Measurements from ENCODE around the gene FAM110D.

FAM110D gene

DNA sequence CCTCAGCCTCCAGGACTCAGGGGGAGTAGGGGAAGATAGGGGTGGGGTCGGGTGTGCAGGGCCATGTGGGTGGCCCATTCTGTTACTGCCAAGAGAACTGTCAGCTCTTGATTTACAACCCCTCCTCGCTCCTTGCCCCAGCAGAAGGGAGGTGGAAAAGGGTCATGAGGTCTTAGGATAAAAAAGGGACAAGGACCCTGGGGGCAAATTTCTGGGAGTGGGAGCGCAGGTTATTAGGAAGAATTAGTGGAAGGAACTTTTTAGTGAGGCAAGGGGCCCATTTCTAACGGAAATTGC is 812 bp downstream of the FAM110D start:
- DNase-seq (ENCODE audit: low read depth, low spot score): no peak
- ChIA-PET CTCF (interaction anchor here (0.9 kb wide), 1 partner anchor 14 kb away, joined by 4 read pairs; no protein-coding TSS in a partner anchor), POLR2A (no interaction called here)
- no peak overlapping the region for H3K4me3 ChIP-seq (ENCODE audit: low read depth, low read length)
- TF ChIP-seq, protein P1, sequence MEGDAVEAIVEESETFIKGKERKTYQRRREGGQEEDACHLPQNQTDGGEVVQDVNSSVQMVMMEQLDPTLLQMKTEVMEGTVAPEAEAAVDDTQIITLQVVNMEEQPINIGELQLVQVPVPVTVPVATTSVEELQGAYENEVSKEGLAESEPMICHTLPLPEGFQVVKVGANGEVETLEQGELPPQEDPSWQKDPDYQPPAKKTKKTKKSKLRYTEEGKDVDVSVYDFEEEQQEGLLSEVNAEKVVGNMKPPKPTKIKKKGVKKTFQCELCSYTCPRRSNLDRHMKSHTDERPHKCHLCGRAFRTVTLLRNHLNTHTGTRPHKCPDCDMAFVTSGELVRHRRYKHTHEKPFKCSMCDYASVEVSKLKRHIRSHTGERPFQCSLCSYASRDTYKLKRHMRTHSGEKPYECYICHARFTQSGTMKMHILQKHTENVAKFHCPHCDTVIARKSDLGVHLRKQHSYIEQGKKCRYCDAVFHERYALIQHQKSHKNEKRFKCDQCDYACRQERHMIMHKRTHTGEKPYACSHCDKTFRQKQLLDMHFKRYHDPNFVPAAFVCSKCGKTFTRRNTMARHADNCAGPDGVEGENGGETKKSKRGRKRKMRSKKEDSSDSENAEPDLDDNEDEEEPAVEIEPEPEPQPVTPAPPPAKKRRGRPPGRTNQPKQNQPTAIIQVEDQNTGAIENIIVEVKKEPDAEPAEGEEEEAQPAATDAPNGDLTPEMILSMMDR (IDR thresholded peaks at IDR 0.05; ENCODE audit: insufficient read depth, low read length, missing control alignments): no peak

DNA sequence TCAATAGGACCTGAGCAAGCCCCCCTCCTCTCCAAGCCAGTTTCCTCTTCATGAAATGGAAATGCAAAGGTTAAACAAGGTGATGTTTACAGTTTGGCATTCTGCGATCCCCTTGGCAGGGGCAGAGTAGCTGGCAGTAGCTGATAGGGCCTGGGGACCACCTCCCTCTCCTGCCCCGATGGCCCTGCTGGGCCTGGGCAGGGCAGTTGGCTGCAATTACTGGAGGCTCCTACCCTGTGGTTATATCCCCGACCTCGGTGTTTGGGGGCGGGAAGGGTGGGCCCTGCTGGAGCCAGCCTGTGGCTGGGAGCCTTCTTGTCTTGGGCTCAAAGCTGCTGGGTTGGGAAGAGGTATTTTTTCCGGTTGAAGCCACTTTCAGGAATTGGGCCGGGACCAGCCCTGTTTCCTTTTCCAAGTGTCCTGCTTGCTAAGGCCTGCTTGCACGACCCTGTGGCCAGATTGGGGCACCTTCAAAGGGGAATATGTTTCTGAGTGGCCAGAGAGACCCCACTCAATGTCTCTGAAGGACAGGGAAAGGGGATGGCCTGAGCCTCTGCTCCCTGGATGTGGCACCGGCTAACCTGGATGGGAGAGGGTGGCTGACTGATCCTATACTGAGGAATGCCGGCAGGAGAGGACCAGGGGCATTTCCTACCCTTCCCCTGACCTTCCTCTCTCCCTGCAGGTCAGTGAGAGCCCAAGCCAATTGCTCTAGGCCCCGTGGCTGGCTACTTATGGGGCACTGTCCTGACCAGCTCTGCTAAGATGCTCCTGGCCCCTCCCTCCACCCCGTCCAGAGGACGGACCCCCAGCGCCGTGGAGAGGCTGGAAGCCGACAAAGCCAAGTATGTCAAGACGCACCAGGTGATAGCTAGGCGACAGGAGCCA is 1.9 kb downstream of the FAM110D start:
- ChIA-PET POLR2A (no interaction called here), CTCF (interaction anchor here (0.9 to 4.0 kb wide), 5 partner anchors 9 to 256 kb away, joined by 3 to 22 read pairs (median 5); partner anchors contain the start of gene ZNF593)
- DNase-seq (ENCODE audit: low read depth, low spot score): no peak
- TF ChIP-seq, protein P1 (IDR thresholded peaks at IDR 0.05; ENCODE audit: insufficient read depth, low read length, missing control alignments): no peak
- H3K4me3 ChIP-seq (ENCODE audit: low read depth, low read length): peak overlapping the region; percentile 30

DNA sequence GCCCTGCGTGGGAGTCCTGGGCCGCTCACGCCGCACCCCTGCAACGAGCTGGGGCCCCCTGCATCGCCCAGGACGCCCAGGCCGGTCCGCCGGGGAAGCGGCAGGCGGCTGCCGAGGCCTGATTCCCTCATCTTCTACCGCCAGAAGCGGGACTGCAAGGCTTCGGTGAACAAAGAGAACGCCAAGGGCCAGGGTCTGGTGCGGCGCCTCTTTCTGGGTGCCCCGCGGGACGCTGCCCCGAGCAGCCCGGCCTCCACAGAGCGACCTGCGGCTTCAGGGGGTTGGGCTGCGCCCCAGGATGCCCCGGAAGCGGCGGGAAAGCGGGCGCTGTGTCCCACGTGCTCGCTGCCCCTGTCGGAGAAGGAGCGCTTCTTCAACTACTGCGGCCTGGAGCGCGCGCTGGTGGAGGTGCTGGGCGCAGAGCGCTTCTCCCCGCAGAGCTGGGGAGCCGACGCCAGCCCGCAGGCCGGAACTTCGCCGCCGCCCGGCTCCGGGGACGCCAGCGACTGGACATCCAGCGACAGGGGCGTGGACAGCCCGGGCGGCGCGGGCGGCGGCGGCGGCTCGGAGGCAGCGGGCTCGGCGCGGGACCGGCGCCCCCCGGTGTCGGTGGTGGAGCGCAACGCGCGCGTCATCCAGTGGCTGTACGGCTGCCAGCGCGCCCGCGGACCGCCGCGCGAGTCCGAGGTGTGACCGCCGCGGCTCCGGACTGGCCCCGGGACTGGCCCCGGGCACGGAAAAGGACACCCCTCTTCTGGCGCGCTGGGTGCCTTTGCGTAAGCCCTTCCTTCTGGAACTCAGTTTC is 2.7 kb downstream of the FAM110D start:
- DNase-seq (ENCODE audit: low read depth, low spot score): no peak
- peak overlapping the region; percentile 30 for H3K4me3 ChIP-seq (ENCODE audit: low read depth, low read length)
- TF ChIP-seq, protein P1 (IDR thresholded peaks at IDR 0.05; ENCODE audit: insufficient read depth, low read length, missing control alignments): peak; percentile 18
- POLR2A ChIA-PET: no interaction called here
- CTCF ChIA-PET: interaction anchor here (1.0 to 4.0 kb wide), 7 partner anchors 8 to 256 kb away, joined by 3 to 22 read pairs (median 5); partner anchors contain the start of gene ZNF593

DNA sequence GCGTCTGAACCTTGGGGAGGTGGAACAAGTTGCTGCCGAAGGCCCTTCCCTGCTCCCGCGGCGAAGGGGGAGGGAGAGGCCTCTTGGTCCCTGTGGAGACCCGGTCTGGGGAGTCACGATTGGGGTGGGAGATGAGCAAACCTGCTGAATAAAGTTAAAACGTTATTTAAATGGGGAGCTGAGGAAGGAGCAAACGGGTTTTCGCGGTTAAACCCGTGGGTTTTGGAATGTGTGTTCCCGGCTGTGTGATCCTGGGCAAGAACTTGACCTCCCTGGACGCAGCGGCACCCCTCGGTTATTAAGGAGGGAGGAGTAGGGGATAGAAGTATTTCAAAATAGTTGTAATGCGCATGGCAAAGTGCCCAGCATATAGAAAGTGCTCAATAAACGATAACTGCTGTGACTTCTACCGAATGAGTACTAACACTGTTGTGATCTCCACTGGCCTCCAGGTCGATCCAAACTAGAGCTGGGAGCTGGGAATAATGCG is 3.4 kb downstream of the FAM110D start:
- H3K4me3 ChIP-seq (ENCODE audit: low read depth, low read length): peak overlapping the region; percentile 30
- TF ChIP-seq, protein P1 (IDR thresholded peaks at IDR 0.05; ENCODE audit: insufficient read depth, low read length, missing control alignments): no peak
- ChIA-PET POLR2A (no interaction called here), CTCF (interaction anchor here (0.9 to 4.0 kb wide), 6 partner anchors 12 to 128 kb away, joined by 3 to 22 read pairs (median 5); no protein-coding TSS in a partner anchor)
- no peak for DNase-seq (ENCODE audit: low read depth, low spot score)

DNA sequence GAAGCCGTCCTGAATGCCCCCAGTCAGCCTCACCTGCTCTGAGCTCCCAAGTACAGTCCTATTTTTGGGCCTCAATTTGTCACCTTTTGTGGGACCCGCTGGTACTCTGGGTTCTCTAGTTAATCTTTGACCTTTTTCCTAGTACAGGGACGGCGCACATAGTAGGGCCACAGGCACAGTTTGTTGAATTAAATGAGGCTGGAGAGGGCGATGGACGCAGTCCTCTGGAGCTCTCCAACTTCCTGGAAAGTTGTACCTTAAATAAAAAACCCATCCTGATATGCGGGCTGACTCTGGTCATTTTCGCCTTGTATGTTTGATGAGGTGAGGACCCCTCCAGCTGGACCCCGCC is 4.8 kb downstream of the FAM110D start:
- H3K4me3 ChIP-seq (ENCODE audit: low read depth, low read length): peak overlapping the region; percentile 44

More for the DNA sequence above, 4.8 kb downstream of the FAM110D start:
- no peak for DNase-seq (ENCODE audit: low read depth, low spot score)
- POLR2A ChIA-PET: no interaction called here
- TF ChIP-seq, protein P1 (IDR thresholded peaks at IDR 0.05; ENCODE audit: insufficient read depth, low read length, missing control alignments): no peak
- CTCF ChIA-PET: interaction anchor here (0.6 to 4.1 kb wide), 17 partner anchors 9 to 268 kb away, joined by 3 to 36 read pairs (median 4); partner anchors contain the start of gene CNKSR1
